Stomach (tissue), 4 donors: ENCODE measurements around the gene JMY.

Source experiments
- CTCF ChIP-seq, 7 experiments: fragments of 450-650 bp in 4 of 7; fragments of 200-600 bp in 3 of 7; sonication (generic) in 3 of 7; IDR thresholded peaks; one replicate each; pipeline ENCODE4 v1.5.1; 2016 to 2019; ENCODE audit warnings: antibody characterized with exemption in 7 of 7, control low read depth in 2 of 7, mild to moderate bottlenecking in 1 of 7
- POLR2AphosphoS5 ChIP-seq, 3 donors: sonication (generic); formaldehyde crosslinking; IDR thresholded peaks; one replicate each; pipeline ENCODE4 v1.6.1; 2016; ENCODE audit warnings: antibody characterized with exemption in 3 of 3

DNA sequence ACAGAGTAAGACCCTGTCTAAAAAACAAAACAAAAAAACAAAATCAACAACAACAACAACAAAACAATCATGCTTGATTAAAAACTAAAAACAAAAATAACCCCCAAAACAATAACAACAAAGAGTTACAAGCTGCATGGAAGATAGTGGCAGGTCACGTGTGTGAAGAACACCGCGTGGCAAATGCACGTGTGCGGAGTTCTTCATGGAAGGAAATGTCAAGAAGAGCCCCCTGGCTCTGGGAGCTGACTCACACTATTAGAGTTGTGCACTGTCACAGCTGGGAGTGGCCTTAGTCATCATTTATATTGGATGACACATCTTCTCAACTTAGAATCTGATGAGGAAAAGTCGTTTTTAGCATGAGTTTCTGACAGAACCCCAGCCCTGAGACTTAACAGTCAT, 110.5 kb downstream of the JMY start:
- TF ChIP-seq CTCF (IDR thresholded peaks at IDR 0.05) (no peak), POLR2AphosphoS5 (IDR thresholded peaks at IDR 0.05) (no peak)
